Activated T-helper 17 cell treated with anti-CD3 and anti-CD28 coated beads, Interleukin-2, amount 50 U/mL, for 72 hours (primary cell): ENCODE results near the gene LPIN2. TPM values are rescaled to one million over a fixed set of nuclear protein-coding genes. Genes with fewer than 3 reads are reported as not detected.

ENCODE experiments used
- ATAC-seq: fragments of 150-1000 bp; cut with Tn5 transposase; replicated peaks from 2 replicates; pipeline ENCODE4 v1.10.0; 2021; ENCODE audit warnings: mild to moderate bottlenecking, moderate library complexity
- H3K27ac Mint-ChIP-seq: one replicate; pipeline ENCODE4 v1.8.0; 2022; ENCODE audit warnings: mixed read lengths
- H3K27me3 Mint-ChIP-seq: one replicate; pipeline ENCODE4 v1.8.0; 2022; ENCODE audit warnings: mixed read lengths
- H3K36me3 Mint-ChIP-seq: one replicate; pipeline ENCODE4 v1.8.0; 2022; ENCODE audit warnings: low read depth, mild to moderate bottlenecking, mixed read lengths
- H3K4me1 Mint-ChIP-seq: one replicate; pipeline ENCODE4 v1.8.0; 2022; ENCODE audit warnings: mixed read lengths
- H3K4me3 Mint-ChIP-seq: one replicate; pipeline ENCODE4 v1.8.0; 2022; ENCODE audit warnings: mild to moderate bottlenecking, mixed read lengths
- H3K9me3 Mint-ChIP-seq: one replicate; pipeline ENCODE4 v1.8.0; 2022; ENCODE audit warnings: mixed read lengths
- total RNA-seq, 2 donors: library from RNA; stranded (reverse); gene quantifications; one replicate each; pipeline ENCODE4 v1.2.3, GENCODE V29; 2022

The LPIN2 gene
- total RNA-seq, 2 donors from 2014 or later, result 45.8 to 78.1 TPM

DNA sequence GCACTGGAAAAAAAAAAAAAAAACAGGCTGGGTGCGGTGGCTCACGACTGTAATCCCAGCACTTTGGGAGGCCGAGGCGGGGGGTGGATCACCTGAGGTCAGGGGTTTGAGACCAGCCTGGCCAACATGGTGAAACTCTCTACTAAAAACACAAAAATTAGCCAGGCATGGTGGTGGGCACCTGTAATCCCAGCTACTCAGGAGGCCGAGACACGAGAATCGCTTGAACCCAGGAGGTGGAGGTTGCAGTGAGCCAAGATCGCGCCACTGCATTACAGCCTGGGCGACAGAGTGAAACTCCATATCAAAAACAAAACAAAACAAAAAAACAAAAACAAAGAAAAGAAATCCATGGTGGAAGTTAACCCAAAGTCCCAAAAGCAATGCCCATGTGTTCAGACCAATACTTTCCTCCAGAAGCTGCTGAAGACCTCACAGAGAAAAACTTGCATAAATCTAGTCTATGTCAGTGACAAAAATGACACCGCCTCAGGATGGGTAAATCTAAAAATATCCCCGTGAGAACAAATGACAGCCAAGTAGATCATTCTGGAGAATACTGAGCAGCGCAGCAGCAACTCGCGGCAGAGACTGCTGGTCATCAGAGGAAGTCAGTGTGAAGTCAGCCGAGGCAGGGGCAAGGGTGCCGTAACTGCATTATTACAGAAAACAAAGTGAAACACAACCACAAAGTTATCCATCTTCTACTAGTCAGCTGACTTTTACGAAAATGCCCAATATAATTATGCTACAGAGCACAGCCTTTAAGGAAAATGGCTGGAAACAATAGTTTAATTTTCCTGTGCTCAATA is 41.0 kb downstream of the LPIN2 start:
- peaks cover 88% of the 10 kb centered on the region for H3K36me3 Mint-ChIP-seq
- ATAC-seq, result peak; percentile 80
- peaks cover 57% of the 10 kb centered on the region for H3K4me1 Mint-ChIP-seq
- no peaks in the 10 kb centered on the region for H3K9me3 Mint-ChIP-seq
- peak overlapping the region; percentile 88 for H3K4me3 Mint-ChIP-seq
- no peaks in the 10 kb centered on the region for H3K27me3 Mint-ChIP-seq
- H3K27ac Mint-ChIP-seq, result peak overlapping the region; percentile 89

DNA sequence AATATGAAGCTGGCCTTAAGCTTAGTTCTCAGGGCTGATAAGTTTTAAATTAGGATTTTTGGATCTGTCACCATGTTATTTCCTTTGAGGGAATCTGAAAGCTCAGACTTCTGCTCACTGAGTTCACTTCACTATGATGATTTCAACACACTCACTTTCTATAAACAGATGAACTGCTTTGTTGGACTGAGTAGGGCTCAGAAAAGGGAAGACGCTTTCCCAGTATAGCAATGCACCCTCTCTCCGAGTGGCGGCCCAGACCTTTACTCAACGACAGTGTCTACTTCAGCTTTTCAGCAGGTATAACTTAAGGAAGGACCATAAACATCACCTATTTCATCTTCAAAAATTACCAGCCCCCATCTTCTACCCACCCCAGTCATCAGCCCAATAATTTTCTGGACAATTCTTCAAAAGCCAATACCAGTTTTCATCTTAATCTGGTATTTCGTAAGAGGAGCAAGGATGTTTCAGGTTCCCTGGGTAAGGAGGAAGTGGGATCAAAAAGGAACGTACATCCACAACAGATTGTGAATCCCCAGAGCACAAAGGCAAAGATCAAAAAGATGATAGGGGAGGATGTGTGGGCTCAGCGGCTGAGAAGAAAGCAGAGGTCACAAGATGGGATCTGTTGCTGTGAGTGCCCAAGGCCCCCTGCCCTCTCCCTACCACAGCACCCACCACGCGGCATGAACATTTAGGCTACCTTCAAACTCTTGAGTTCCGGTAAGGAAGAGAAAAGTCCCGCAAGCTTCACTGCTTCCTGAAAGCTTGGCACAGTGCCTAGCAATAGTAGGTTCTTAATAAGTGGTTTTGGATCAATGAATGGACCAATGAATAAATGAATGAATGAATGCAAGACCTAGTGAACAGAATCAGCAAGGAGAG is 41.9 kb downstream of the LPIN2 start:
- peaks cover 84% of the 10 kb centered on the region for H3K36me3 Mint-ChIP-seq
- H3K4me3 Mint-ChIP-seq, result peak overlapping the region; percentile 88
- no peaks in the 10 kb centered on the region for H3K27me3 Mint-ChIP-seq
- H3K27ac Mint-ChIP-seq, result peak overlapping the region; percentile 89
- ATAC-seq, result peak; percentile 48
- H3K9me3 Mint-ChIP-seq, result no peaks in the 10 kb centered on the region
- peaks cover 57% of the 10 kb centered on the region for H3K4me1 Mint-ChIP-seq

DNA sequence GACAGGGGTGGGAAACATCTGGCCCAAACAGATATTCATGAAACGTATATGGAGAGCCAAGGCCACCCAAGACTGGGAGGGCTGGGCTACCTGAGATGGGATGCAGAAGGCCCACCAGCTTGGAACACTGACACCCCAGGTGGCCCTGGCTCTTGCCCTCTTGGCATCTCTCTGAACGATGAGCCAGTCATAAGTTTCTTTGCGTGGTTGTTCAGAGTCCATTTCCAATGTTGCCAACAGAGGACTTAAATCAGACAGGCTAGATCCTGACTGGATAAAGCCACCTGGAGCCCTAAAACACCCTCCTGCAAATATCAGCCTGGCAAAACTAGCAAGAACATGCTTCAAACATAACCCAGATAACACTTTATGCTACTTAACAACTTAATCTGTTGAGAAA is 42.6 kb downstream of the LPIN2 start:
- Mint-ChIP-seq H3K9me3 (no peaks in the 10 kb centered on the region), H3K4me3 (peak overlapping the region; percentile 88), H3K27ac (peak overlapping the region; percentile 89), H3K36me3 (peaks cover 82% of the 10 kb centered on the region), H3K4me1 (peaks cover 55% of the 10 kb centered on the region), H3K27me3 (no peaks in the 10 kb centered on the region)
- ATAC-seq, result no peak

GRCh38 chr18:2969695-2970094 is 43.2 kb downstream of the LPIN2 start:
- peaks cover 58% of the 10 kb centered on the region for H3K4me1 Mint-ChIP-seq
- H3K9me3 Mint-ChIP-seq, result peaks cover 2% of the 10 kb centered on the region
- no peak for ATAC-seq
- H3K27me3 Mint-ChIP-seq, result no peaks in the 10 kb centered on the region
- peaks cover 82% of the 10 kb centered on the region for H3K36me3 Mint-ChIP-seq
- H3K4me3 Mint-ChIP-seq, result peak overlapping the region; percentile 88
- H3K27ac Mint-ChIP-seq, result peak overlapping the region; percentile 89

- Mint-ChIP-seq H3K27ac (peak overlapping the region; percentile 89), H3K4me3 (peak overlapping the region; percentile 88), H3K27me3 (no peaks in the 10 kb centered on the region), H3K4me1 (peaks cover 63% of the 10 kb centered on the region), H3K36me3 (peaks cover 80% of the 10 kb centered on the region), H3K9me3 (peaks cover 4% of the 10 kb centered on the region)
- ATAC-seq, result peak; percentile 9
Measured at GRCh38 chr18:2968606-2969005, 44.3 kb downstream of the LPIN2 start.

DNA sequence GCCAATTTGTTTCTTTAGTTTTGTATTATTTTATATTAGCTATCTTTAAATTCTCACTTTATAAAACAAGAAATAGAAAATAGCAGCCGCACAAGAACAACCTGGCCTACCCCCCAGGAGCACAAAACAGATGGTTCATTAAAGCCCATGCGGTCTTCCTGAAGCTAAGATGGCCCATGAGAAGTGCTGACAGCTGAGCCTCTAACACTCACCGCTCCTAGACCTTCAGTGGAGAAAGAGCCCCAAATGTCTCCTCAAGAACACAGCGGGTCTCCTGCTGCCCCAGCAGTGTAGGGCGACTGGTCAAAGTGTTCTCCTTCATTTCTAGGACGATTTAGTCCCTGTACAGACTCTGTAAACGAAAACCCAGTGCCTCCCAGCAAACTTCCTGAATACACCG is 45.1 kb downstream of the LPIN2 start:
- H3K4me3 Mint-ChIP-seq, result peak overlapping the region; percentile 88
- no peak for ATAC-seq

DNA sequence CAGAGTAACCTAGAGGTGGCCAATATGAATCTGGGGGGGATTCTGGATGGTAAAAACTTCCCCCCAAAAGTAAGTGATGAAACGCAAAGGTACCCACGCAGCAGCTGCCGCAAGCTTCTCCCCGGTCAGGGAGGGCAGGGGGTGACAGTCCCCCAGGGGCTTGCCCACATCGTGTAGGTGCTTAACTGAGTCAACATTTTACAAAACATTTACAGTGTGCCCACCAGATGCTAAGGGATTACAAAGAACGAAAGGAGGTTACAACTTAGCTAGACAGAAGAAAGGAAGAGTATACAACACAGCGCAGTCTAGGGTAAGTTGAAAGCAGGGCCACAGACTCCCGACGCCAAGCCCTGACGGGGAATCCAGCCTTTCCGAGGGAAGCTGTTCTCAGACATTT is 45.6 kb downstream of the LPIN2 start:
- H3K4me1 Mint-ChIP-seq, result peaks cover 66% of the 10 kb centered on the region
- H3K36me3 Mint-ChIP-seq, result peaks cover 77% of the 10 kb centered on the region

More for the DNA sequence above, 45.1 kb downstream of the LPIN2 start:
- H3K9me3 Mint-ChIP-seq, result peaks cover 4% of the 10 kb centered on the region
- H3K4me1 Mint-ChIP-seq, result peaks cover 66% of the 10 kb centered on the region
- peaks cover 81% of the 10 kb centered on the region for H3K36me3 Mint-ChIP-seq
- H3K27ac Mint-ChIP-seq, result peak overlapping the region; percentile 89
- no peaks in the 10 kb centered on the region for H3K27me3 Mint-ChIP-seq

GRCh38 chr18:2966560-2966959 is 46.4 kb downstream of the LPIN2 start:
- Mint-ChIP-seq H3K36me3 (peaks cover 69% of the 10 kb centered on the region), H3K27ac (peak overlapping the region; percentile 89), H3K4me1 (peaks cover 67% of the 10 kb centered on the region), H3K4me3 (peak overlapping the region; percentile 88), H3K9me3 (peaks cover 4% of the 10 kb centered on the region), H3K27me3 (no peaks in the 10 kb centered on the region)
- no peak for ATAC-seq

More for the DNA sequence above, 45.6 kb downstream of the LPIN2 start:
- Mint-ChIP-seq H3K9me3 (peaks cover 4% of the 10 kb centered on the region), H3K27me3 (no peaks in the 10 kb centered on the region), H3K4me3 (peak overlapping the region; percentile 88), H3K27ac (peak overlapping the region; percentile 89)
- peak; percentile 28 for ATAC-seq

- H3K4me1 Mint-ChIP-seq, result peaks cover 67% of the 10 kb centered on the region
- no peaks in the 10 kb centered on the region for H3K27me3 Mint-ChIP-seq
- ATAC-seq, result no peak
- H3K27ac Mint-ChIP-seq, result peak overlapping the region; percentile 89
- peak overlapping the region; percentile 88 for H3K4me3 Mint-ChIP-seq
- H3K36me3 Mint-ChIP-seq, result peaks cover 69% of the 10 kb centered on the region
- peaks cover 4% of the 10 kb centered on the region for H3K9me3 Mint-ChIP-seq
Measured at GRCh38 chr18:2965797-2966196, 47.1 kb downstream of the LPIN2 start.

DNA sequence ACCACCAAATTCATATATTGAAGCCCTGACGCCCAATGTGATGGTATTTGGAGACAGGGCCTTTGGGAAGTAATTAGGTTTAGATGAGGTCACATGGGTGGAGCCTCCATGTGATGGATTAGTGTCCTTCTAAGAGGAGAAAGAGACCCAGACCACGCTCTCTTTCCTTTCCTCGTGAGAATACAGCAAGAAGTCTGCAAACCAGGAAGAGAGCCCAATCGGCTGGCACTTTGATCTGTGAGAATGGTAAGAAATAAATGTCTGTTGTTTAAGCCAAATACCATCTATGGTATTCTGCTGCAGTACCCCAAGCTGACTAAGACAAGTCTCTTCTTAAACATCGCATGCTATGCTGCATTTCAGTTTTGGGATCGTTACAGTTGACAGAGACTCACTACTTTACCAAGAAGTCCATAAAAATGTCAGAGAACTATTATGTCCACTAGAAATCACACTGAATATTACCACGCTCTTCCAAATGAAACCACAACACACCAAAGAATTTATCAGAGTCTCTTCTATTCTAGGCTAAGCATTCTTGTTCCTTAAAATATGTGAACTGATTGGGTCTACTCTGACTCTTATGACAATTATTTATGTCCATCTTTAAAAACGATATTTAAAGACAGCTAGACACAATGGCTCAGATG is 48.5 kb downstream of the LPIN2 start:
- no peaks in the 10 kb centered on the region for H3K27me3 Mint-ChIP-seq
- H3K4me3 Mint-ChIP-seq, result peak overlapping the region; percentile 88
- peaks cover 4% of the 10 kb centered on the region for H3K9me3 Mint-ChIP-seq
- H3K27ac Mint-ChIP-seq, result peak overlapping the region; percentile 88
- ATAC-seq, result no peak
- peaks cover 56% of the 10 kb centered on the region for H3K4me1 Mint-ChIP-seq
- peaks cover 74% of the 10 kb centered on the region for H3K36me3 Mint-ChIP-seq

Other genes starting within 250 kb of the LPIN2 start
- gene EMILIN2, start 166.1 kb downstream of the LPIN2 start, total RNA-seq, result 10 to 100 TPM; 20.7 to 28.8 TPM
- 1 to 10 TPM in 1 of 2 donors, under 1 TPM in 1; 0.52 to 2.0 TPM for gene MYOM1, start 206.8 kb upstream of the LPIN2 start, total RNA-seq
- 100 to 1,000 TPM; 392 to 483 TPM for gene MYL12A, start 234.7 kb upstream of the LPIN2 start, total RNA-seq
- gene MYL12B, start 249.0 kb upstream of the LPIN2 start, total RNA-seq, result 100 to 1,000 TPM; 206 to 271 TPM